Hepatocyte (in vitro differentiated cells): ENCODE data around the gene KCNQ1. TPM values are rescaled to one million over a fixed set of nuclear protein-coding genes. Genes with fewer than 3 reads are reported as not detected.

Experiments
- DNase-seq: peaks from one replicate; pipeline ENCODE4 v3.0.0-alpha.2; 2016; ENCODE audit warnings: low spot score
- H2AFZ ChIP-seq: fragments of 200-600 bp; sonication (generic); 2 replicates; pipeline ENCODE4 v1.6.0; 2016; ENCODE audit warnings: antibody characterized with exemption, mild to moderate bottlenecking
- H3K27ac ChIP-seq: fragments of 200-600 bp; sonication (generic); 2 replicates; pipeline ENCODE4 v1.5.1; 2016; ENCODE audit warnings: mild to moderate bottlenecking
- H3K27me3 ChIP-seq: fragments of 200-600 bp; sonication (generic); 2 replicates; pipeline ENCODE4 v1.6.1; 2016
- H3K36me3 ChIP-seq: fragments of 200-600 bp; sonication (generic); replicated peaks from 2 replicates; pipeline ENCODE4 v1.5.1; 2016; ENCODE audit warnings: low read depth; ENCODE audit not compliant: insufficient read depth
- H3K4me1 ChIP-seq: fragments of 200-600 bp; sonication (generic); 2 replicates; pipeline ENCODE4 v1.5.1; 2016; ENCODE audit warnings: mild to moderate bottlenecking, moderate library complexity; ENCODE audit not compliant: insufficient read depth
- H3K4me2 ChIP-seq: fragments of 200-600 bp; sonication (generic); 2 replicates; pipeline ENCODE4 v1.6.0; 2016
- H3K4me3 ChIP-seq: fragments of 200-600 bp; sonication (generic); 2 replicates; pipeline ENCODE4 v1.5.1; 2016; ENCODE audit warnings: mild to moderate bottlenecking
- H3K79me2 ChIP-seq: fragments of 200-600 bp; sonication (generic); 2 replicates; pipeline ENCODE4 v1.6.0; 2017; ENCODE audit warnings: mild to moderate bottlenecking
- H3K9me2 ChIP-seq: fragments of 200-600 bp; sonication (generic); replicated peaks from 2 replicates; pipeline ENCODE4 v1.6.0; 2017; ENCODE audit warnings: mild to moderate bottlenecking; ENCODE audit not compliant: insufficient read depth
- H3K9me3 ChIP-seq: fragments of 200-600 bp; sonication (generic); 2 replicates; pipeline ENCODE4 v1.5.1; 2016; ENCODE audit warnings: low read depth, mild to moderate bottlenecking
- H4K20me1 ChIP-seq: fragments of 200-600 bp; sonication (generic); 2 replicates; pipeline ENCODE4 v1.6.0; 2016; ENCODE audit warnings: mild to moderate bottlenecking; ENCODE audit not compliant: insufficient read depth, poor library complexity, severe bottlenecking
- EZH2 ChIP-seq: fragments of 200-600 bp; sonication (generic); IDR thresholded peaks from 2 replicates; pipeline ENCODE4 v1.6.1; 2016; ENCODE audit warnings: antibody characterized with exemption, mild to moderate bottlenecking, borderline replicate concordance
- EZH2phosphoT487 ChIP-seq: fragments of 200-600 bp; sonication (generic); IDR thresholded peaks from one replicate; pipeline ENCODE4 v1.6.1; 2018; ENCODE audit warnings: antibody characterized with exemption, mild to moderate bottlenecking, low read depth, moderate library complexity; ENCODE audit not compliant: unreplicated experiment, severe bottlenecking
- WGBS: methylation state at CpG from one replicate; pipeline ENCODE4 v1.1.6; 2016; ENCODE audit warnings: low lambda C conversion rate; ENCODE audit errors: missing lambda C conversion rate; 5-methylcytosine and 5-hydroxymethylcytosine counted together
- polyA plus RNA-seq: library from polyadenylated mRNA; unstranded; fragments of >200 nt; fragmentation: Nextera tagmentation; extraction: Ambion mirVana; gene quantifications from 2 replicates; pipeline ENCODE4 v1.2.1, GENCODE V29; 2016
- total RNA-seq: library from RNA; depleted of rRNA; stranded (reverse); fragments of >200 nt; gene quantifications from 2 replicates; pipeline ENCODE4 v1.2.3, GENCODE V29; 2014
- TF ChIP-seq, protein P1 (sequence below): fragments of 200-600 bp; sonication (generic); IDR thresholded peaks from 2 replicates; pipeline ENCODE4 v1.5.1; 2016; ENCODE audit warnings: antibody characterized with exemption, mild to moderate bottlenecking; ENCODE audit not compliant: poor library complexity

KCNQ1 gene
- total and polyA plus RNA-seq, 2 experiments from 2014 or later: 1.8 to 6.4 TPM

GRCh38 chr11:2805388-2806056 is 360.7 kb downstream of the KCNQ1 start:
- H3K36me3 ChIP-seq: no peaks in the 10 kb centered on the region
- 64% methylated on average over 20 of the region's 20 CpGs for WGBS
- peak overlapping the region; percentile 88 for H3K27ac ChIP-seq
- TF ChIP-seq, protein P1, sequence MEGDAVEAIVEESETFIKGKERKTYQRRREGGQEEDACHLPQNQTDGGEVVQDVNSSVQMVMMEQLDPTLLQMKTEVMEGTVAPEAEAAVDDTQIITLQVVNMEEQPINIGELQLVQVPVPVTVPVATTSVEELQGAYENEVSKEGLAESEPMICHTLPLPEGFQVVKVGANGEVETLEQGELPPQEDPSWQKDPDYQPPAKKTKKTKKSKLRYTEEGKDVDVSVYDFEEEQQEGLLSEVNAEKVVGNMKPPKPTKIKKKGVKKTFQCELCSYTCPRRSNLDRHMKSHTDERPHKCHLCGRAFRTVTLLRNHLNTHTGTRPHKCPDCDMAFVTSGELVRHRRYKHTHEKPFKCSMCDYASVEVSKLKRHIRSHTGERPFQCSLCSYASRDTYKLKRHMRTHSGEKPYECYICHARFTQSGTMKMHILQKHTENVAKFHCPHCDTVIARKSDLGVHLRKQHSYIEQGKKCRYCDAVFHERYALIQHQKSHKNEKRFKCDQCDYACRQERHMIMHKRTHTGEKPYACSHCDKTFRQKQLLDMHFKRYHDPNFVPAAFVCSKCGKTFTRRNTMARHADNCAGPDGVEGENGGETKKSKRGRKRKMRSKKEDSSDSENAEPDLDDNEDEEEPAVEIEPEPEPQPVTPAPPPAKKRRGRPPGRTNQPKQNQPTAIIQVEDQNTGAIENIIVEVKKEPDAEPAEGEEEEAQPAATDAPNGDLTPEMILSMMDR: no peak
- TF ChIP-seq EZH2 (no peak), EZH2phosphoT487 (no peak)
- H3K27me3 ChIP-seq: no peaks in the 10 kb centered on the region
- no peak overlapping the region for H2AFZ ChIP-seq
- no peaks in the 10 kb centered on the region for H3K79me2 ChIP-seq
- H3K9me3 ChIP-seq: no peaks in the 10 kb centered on the region
- no peak for DNase-seq
- peaks cover 41% of the 10 kb centered on the region for H3K4me1 ChIP-seq
- no peaks in the 10 kb centered on the region for H4K20me1 ChIP-seq
- no peak overlapping the region for H3K4me3 ChIP-seq
- no peak overlapping the region for H3K4me2 ChIP-seq
- H3K9me2 ChIP-seq: no peaks in the 10 kb centered on the region

- H3K27ac ChIP-seq: peak overlapping the region; percentile 88
These were observed 361.7 kb downstream of the KCNQ1 start for GRCh38 chr11:2806351-2807024.

GRCh38 chr11:2807025-2807681 is 362.3 kb downstream of the KCNQ1 start:
- Histone ChIP-seq H3K27ac (peak overlapping the region; percentile 88), H3K4me3 (no peak overlapping the region), H3K79me2 (no peaks in the 10 kb centered on the region), H3K4me1 (peaks cover 54% of the 10 kb centered on the region), H3K9me3 (no peaks in the 10 kb centered on the region), H4K20me1 (no peaks in the 10 kb centered on the region), H3K4me2 (peak overlapping the region; percentile 48), H3K36me3 (no peaks in the 10 kb centered on the region), H3K27me3 (no peaks in the 10 kb centered on the region), H2AFZ (no peak overlapping the region), H3K9me2 (no peaks in the 10 kb centered on the region)
- TF ChIP-seq EZH2phosphoT487: no peak
- TF ChIP-seq, protein P1: no peak
- no peak for TF ChIP-seq EZH2
- 58% methylated on average over 34 of the region's 39 CpGs for WGBS
- DNase-seq: peak; percentile 56

More at GRCh38 chr11:2806351-2807024, 361.7 kb downstream of the KCNQ1 start:
- Histone ChIP-seq H4K20me1 (no peaks in the 10 kb centered on the region), H2AFZ (no peak overlapping the region), H3K9me3 (no peaks in the 10 kb centered on the region), H3K27me3 (no peaks in the 10 kb centered on the region), H3K9me2 (no peaks in the 10 kb centered on the region), H3K4me1 (peaks cover 49% of the 10 kb centered on the region), H3K4me3 (no peak overlapping the region), H3K36me3 (no peaks in the 10 kb centered on the region), H3K79me2 (no peaks in the 10 kb centered on the region), H3K4me2 (peak overlapping the region; percentile 48)
- DNase-seq: no peak
- TF ChIP-seq, protein P1: no peak
- TF ChIP-seq EZH2phosphoT487 (no peak), EZH2 (no peak)
- WGBS: 76% methylated on average over 22 of the region's 24 CpGs
